HepG2 (cell line): ENCODE results near the gene CA4. TPM values are rescaled to one million over a fixed set of nuclear protein-coding genes. Genes with fewer than 3 reads are reported as not detected.
"Not testable (repeated sequence)": the region's sequence is repeated elsewhere in the genome, so short reads cannot be mapped to it uniquely, and the experiment has no call there.

Experiments
- ATAC-seq: fragments of 200-7000 bp; cut with Tn5 transposase; 3 replicates; pipeline ENCODE4 v1.9.1; 2020; ENCODE audit warnings: mild to moderate bottlenecking, moderate library complexity
- BruUV-seq: library from RNA; stranded (reverse); fragments of 400-500 nt; replicated peaks from 2 replicates; lab custom pipeline; 2021; lab: Mats Ljungman, UMichigan
- CTCF ChIA-PET: fragments of 300-600 bp; formaldehyde crosslinking; extraction: SDS; loops from one replicate; lab custom pipeline; 2021; ENCODE audit warnings: low total read pairs, inconsistent platforms, low intra/inter-chr PET ratio; lab: Yijun Ruan, JAX
- POLR2A ChIA-PET: fragments of 350-600 bp; sonication (Branson Sonifier 250); formaldehyde crosslinking; loops from one replicate; lab custom pipeline; 2020; ENCODE audit warnings: antibody characterized with exemption, inconsistent platforms; lab: Yijun Ruan, JAX
- DNase-seq: peaks from one replicate; pipeline ENCODE4 v3.0.0-alpha.2; 2015; ENCODE audit warnings: low spot score
- FAIRE-seq: peaks from 3 replicates; lab custom pipeline; 2011; peaks lifted over from hg19 to GRCh38; lab: Jason Lieb, UNC
- H2AFZ ChIP-seq: one replicate; pipeline ENCODE4 v1.6.1; 2011; ENCODE audit warnings: low read length, inconsistent platforms
- H3K27ac ChIP-seq: fragments of 300-600 bp; 3 replicates; pipeline ENCODE4 v1.8.0; 2011; ENCODE audit warnings: mixed run types, mild to moderate bottlenecking, mixed read lengths, low read length, inconsistent platforms; ENCODE audit not compliant: insufficient read depth; ENCODE audit errors: extremely low read length
- H3K27me3 ChIP-seq, 2 experiments: fragments of 200-600 bp in 1 of 2; 2 replicates in 1 of 2; 3 replicates in 1 of 2; pipeline versions ENCODE4 v1.6.0 to v1.8.0; 2011; ENCODE audit warnings: low read length in 2 of 2, mild to moderate bottlenecking in 2 of 2, moderate library complexity in 2 of 2, inconsistent platforms in 1 of 2; ENCODE audit not compliant: insufficient read depth in 2 of 2, control insufficient read depth in 1 of 2
- H3K36me3 ChIP-seq, 2 experiments: fragments of 200-600 bp in 1 of 2; replicated peaks in 1 of 2; 2 replicates in 1 of 2; 3 replicates in 1 of 2; pipeline versions ENCODE4 v1.5.1 to v1.8.0; 2011; ENCODE audit warnings: low read length in 2 of 2, inconsistent platforms in 1 of 2; ENCODE audit not compliant: insufficient read depth in 2 of 2, control insufficient read depth in 1 of 2
- H3K4me1 ChIP-seq: 2 replicates; pipeline ENCODE4 v1.5.1; 2012; ENCODE audit warnings: low read length, inconsistent platforms; ENCODE audit not compliant: insufficient read depth
- H3K4me2 ChIP-seq: 2 replicates; pipeline ENCODE4 v1.6.0; 2011; ENCODE audit warnings: low read depth, low read length, inconsistent platforms
- H3K4me3 ChIP-seq, 3 experiments: fragments of 200-600 bp in 1 of 3; sonication (generic), shearing (Covaris generic) in 1 of 3; replicated peaks in 1 of 3; 2 replicates each; pipeline ENCODE4 v1.5.1; 2011 to 2016; ENCODE audit warnings: low read length in 3 of 3, inconsistent platforms in 2 of 3, low read depth in 2 of 3, mild to moderate bottlenecking in 2 of 3, control low read depth in 1 of 3, mixed read lengths in 1 of 3; ENCODE audit not compliant: insufficient read depth in 1 of 3
- H3K79me2 ChIP-seq: one replicate; pipeline ENCODE4 v1.6.1; 2011; ENCODE audit warnings: low read length, inconsistent platforms; ENCODE audit not compliant: insufficient read depth
- H3K9ac ChIP-seq: 2 replicates; pipeline ENCODE4 v1.6.0; 2011; ENCODE audit warnings: mild to moderate bottlenecking, low read depth, low read length, inconsistent platforms; ENCODE audit not compliant: insufficient read depth
- H3K9me3 ChIP-seq: 2 replicates; pipeline ENCODE4 v1.5.1; 2012; ENCODE audit warnings: mild to moderate bottlenecking, low read length
- H4K20me1 ChIP-seq: 2 replicates; pipeline ENCODE4 v1.6.0; 2011; ENCODE audit warnings: inconsistent platforms, mild to moderate bottlenecking, low read length, moderate library complexity; ENCODE audit not compliant: insufficient read depth
- WGBS: methylation state at CpG from one replicate; pipeline ENCODE4 v1.1.6; 2017; ENCODE audit warnings: low lambda C conversion rate; 5-methylcytosine and 5-hydroxymethylcytosine counted together
- in situ Hi-C: cut with HindIII; loops from 2 replicates; pipeline ENCODE4 v1.10.0; 2017; ENCODE audit warnings: low pct_unique_long_range_greater_than_20kb; ENCODE audit not compliant: extremely low pct_ligation_motif_present
- intact Hi-C: fragments of 100-400 bp; cut with micrococcal nuclease; formaldehyde crosslinking; loops from one replicate; pipeline ENCODE4 v1.10.0; 2022; ENCODE audit not compliant: unreplicated experiment
- polyA plus RNA-seq, 8 experiments: library from polyadenylated mRNA; depleted of rRNA in 3 of 8; stranded (reverse) in 7 of 8; unstranded in 1 of 8; fragments of >200 nt; fragmentation: Illumina TruSeq in 4 of 8; extraction: Trizol in 4 of 8; gene quantifications; 2 replicates each; pipeline versions ENCODE4 v1.2.1 to v1.2.3, GENCODE V29; 2011 to 2016; ENCODE audit warnings: low read depth in 4 of 8, missing spikeins in 1 of 8, mixed read lengths in 1 of 8; ENCODE audit not compliant: insufficient read depth in 1 of 8
- total RNA-seq, 5 experiments: library from RNA; depleted of rRNA; stranded (reverse); fragments of >200 nt; fragmentation: Illumina TruSeq; extraction: Trizol; gene quantifications; 2 replicates each; pipeline ENCODE4 v1.2.3, GENCODE V29; 2016; ENCODE audit warnings: low read depth in 1 of 5

The CA4 gene
- total and polyA plus RNA-seq, 2 of the 13 experiments (the other 11 are each of a cell fraction or from before 2014, with no cell fraction given), result not detected

GRCh38 chr17:60198630-60199029 lies 48.9 kb downstream of the CA4 start:
- peaks cover 2 to 21% of the 10 kb centered on the region in 2 experiments; a peak in 3 of 5 replicates for H3K36me3 ChIP-seq
- H2AFZ ChIP-seq, FAIRE-seq, CTCF ChIA-PET, DNase-seq, POLR2A ChIA-PET, H4K20me1 ChIP-seq, H3K9me3 ChIP-seq, H3K27me3 ChIP-seq, H3K4me1 ChIP-seq, H3K79me2 ChIP-seq, H3K4me2 ChIP-seq, H3K9ac ChIP-seq, in situ Hi-C loops, H3K4me3 ChIP-seq, ATAC-seq, intact Hi-C loops, BruUV-seq, H3K27ac ChIP-seq: not testable (repeated sequence)
- WGBS, result 87% methylated on average over 1 of the region's 1 CpG

GRCh38 chr17:60205782-60206181 lies 56.0 kb downstream of the CA4 start:
- DNase-seq, ATAC-seq, H3K9me3 ChIP-seq, intact Hi-C loops, H3K4me2 ChIP-seq, H3K9ac ChIP-seq, H3K27ac ChIP-seq, H3K4me3 ChIP-seq, H3K27me3 ChIP-seq, in situ Hi-C loops, H2AFZ ChIP-seq, BruUV-seq, CTCF ChIA-PET, H4K20me1 ChIP-seq, H3K79me2 ChIP-seq, H3K36me3 ChIP-seq, FAIRE-seq, H3K4me1 ChIP-seq: not testable (repeated sequence)
- POLR2A ChIA-PET, result interaction anchor here (0.6 kb wide), 1 partner anchor 9 kb away, joined by 3 read pairs; no protein-coding TSS in a partner anchor

- H3K27ac ChIP-seq, H3K4me2 ChIP-seq, intact Hi-C loops, POLR2A ChIA-PET, H3K36me3 ChIP-seq, in situ Hi-C loops, H2AFZ ChIP-seq, BruUV-seq, H4K20me1 ChIP-seq, FAIRE-seq, H3K4me3 ChIP-seq, H3K4me1 ChIP-seq, H3K9ac ChIP-seq, ATAC-seq, H3K27me3 ChIP-seq, H3K79me2 ChIP-seq, DNase-seq, H3K9me3 ChIP-seq, CTCF ChIA-PET: not testable (repeated sequence)
- 94% methylated on average over 1 of the region's 1 CpG for WGBS
These were observed 58.5 kb downstream of the CA4 start for GRCh38 chr17:60208302-60208701.

Other genes with a start within 250 kb of the CA4 start
- 15.9 and 22.1 TPM in 2 replicates for gene RNFT1, start 185.2 kb upstream of the CA4 start, total RNA-seq (2016; rRNA removed; fragmentation: Illumina TruSeq; extraction: Trizol)
- 19.1 and 21.8 TPM in 2 replicates for gene RNFT1, start 185.2 kb upstream of the CA4 start, polyA plus RNA-seq (2011; rRNA removed)
- 18.4 and 20.3 TPM in 2 replicates for gene HEATR6, start 71.1 kb upstream of the CA4 start, total RNA-seq (2016; rRNA removed; fragmentation: Illumina TruSeq; extraction: Trizol)
- 21.4 and 22.1 TPM in 2 replicates for gene HEATR6, start 71.1 kb upstream of the CA4 start, polyA plus RNA-seq (2011; rRNA removed)
- 39.9 and 52.9 TPM in 2 replicates for gene USP32, start 242.2 kb downstream of the CA4 start, total RNA-seq (2016; rRNA removed; fragmentation: Illumina TruSeq; extraction: Trizol)
- 24.9 and 25.6 TPM in 2 replicates for gene USP32, start 242.2 kb downstream of the CA4 start, polyA plus RNA-seq (2011; rRNA removed)